IPS-20b (cell line): Measurements from ENCODE around the gene COPA.

Experiments
- H3K27ac ChIP-seq: one replicate; pipeline ENCODE4 v1.5.1; 2013; ENCODE audit warnings: low read length
- H3K27me3 ChIP-seq: 2 replicates; pipeline ENCODE4 v1.6.1; 2013; ENCODE audit warnings: mild to moderate bottlenecking, low read length, inconsistent platforms; ENCODE audit not compliant: insufficient read depth
- H3K36me3 ChIP-seq: 2 replicates; pipeline ENCODE4 v1.6.1; 2013; ENCODE audit warnings: low read depth, mild to moderate bottlenecking, inconsistent platforms, low read length, moderate library complexity; ENCODE audit not compliant: insufficient read depth
- H3K4me1 ChIP-seq: 2 replicates; pipeline ENCODE4 v1.6.1; 2013; ENCODE audit warnings: mild to moderate bottlenecking, control low read depth, inconsistent platforms, low read length, moderate library complexity; ENCODE audit not compliant: insufficient read depth
- H3K4me3 ChIP-seq: 2 replicates; pipeline ENCODE4 v1.5.1; 2013; ENCODE audit warnings: mild to moderate bottlenecking, low read length, inconsistent platforms
- H3K9ac ChIP-seq: 2 replicates; pipeline ENCODE4 v1.6.1; 2013; ENCODE audit warnings: low read depth, mild to moderate bottlenecking, inconsistent platforms, low read length, moderate library complexity
- H3K9me3 ChIP-seq: 2 replicates; pipeline ENCODE4 v1.6.1; 2013; ENCODE audit warnings: mild to moderate bottlenecking, low read depth, low read length, inconsistent platforms; ENCODE audit not compliant: insufficient read depth

The COPA gene

DNA sequence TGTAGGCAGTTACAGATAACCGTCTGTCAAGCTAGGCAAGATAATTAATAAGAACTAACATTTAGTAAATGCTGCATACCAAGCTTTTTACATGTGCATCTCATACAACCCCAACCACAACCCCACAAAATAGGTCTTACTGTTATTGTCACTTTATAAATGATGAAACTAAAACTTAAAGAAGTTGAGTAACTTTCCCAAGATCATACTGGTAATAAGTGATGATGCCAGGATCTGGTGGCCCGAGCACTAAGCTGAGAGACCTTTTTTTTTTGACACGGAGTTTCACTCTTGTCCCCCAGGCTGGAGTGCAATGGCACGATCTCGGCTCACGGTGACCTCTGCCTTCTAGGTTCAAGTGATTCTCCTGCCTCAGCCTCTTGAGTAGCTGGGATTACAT lies 1.9 kb upstream of the COPA start:
- no peaks in the 10 kb centered on the region for H3K27me3 ChIP-seq
- H3K9me3 ChIP-seq, result no peaks in the 10 kb centered on the region
- H3K27ac ChIP-seq, result no peak overlapping the region
- peaks cover 22% of the 10 kb centered on the region for H3K4me1 ChIP-seq
- no peak overlapping the region for H3K9ac ChIP-seq
- H3K4me3 ChIP-seq, result no peak overlapping the region
- H3K36me3 ChIP-seq, result peaks cover 55% of the 10 kb centered on the region

DNA sequence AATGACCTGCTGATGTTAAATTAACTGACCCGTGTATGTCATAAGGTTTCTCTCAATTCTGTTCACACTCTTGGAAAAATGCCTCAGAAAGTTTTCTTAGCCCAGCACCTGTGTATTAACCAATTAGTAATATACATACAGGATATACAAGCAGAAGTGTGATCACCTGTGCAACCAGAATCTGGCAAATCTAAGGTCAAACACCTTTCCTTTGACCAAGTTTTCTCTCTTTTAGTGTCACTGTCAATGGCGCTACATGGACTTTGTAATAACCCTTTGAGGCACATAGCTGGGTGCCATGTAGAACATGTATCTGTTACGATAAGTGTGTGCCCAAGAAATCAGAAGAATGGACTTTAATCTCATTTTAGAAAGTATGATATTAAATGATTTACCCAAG lies 1.2 kb upstream of the COPA start:
- peaks cover 55% of the 10 kb centered on the region for H3K36me3 ChIP-seq
- no peak overlapping the region for H3K27ac ChIP-seq
- H3K9me3 ChIP-seq, result no peaks in the 10 kb centered on the region
- H3K4me1 ChIP-seq, result peaks cover 22% of the 10 kb centered on the region
- peak overlapping the region; percentile 83 for H3K4me3 ChIP-seq
- peak overlapping the region; percentile 94; the same call in 1 of the 2 replicates for H3K9ac ChIP-seq
- H3K27me3 ChIP-seq, result no peaks in the 10 kb centered on the region

DNA sequence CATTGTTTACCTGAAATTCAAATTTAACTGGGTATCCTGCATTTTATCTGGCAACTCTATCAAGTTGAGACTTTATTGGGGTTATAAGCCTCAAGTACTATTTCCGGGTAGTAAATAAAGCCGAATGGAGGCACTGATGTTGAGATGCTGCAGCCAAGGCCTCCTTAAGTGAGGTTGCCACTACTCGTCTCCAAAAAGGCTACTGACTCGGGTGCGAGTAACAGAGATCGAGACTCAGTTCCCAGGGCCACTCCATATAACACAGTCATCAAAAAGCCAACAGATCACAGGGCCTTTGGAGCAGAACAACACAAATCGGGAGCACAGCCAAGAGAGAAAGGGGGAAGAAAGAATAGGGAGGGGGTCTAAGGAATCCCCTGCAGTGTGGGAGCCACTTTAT lies 524 bp downstream of the COPA start:
- H3K27me3 ChIP-seq, result no peaks in the 10 kb centered on the region
- H3K9me3 ChIP-seq, result no peaks in the 10 kb centered on the region
- H3K36me3 ChIP-seq, result peaks cover 56% of the 10 kb centered on the region
- no peak overlapping the region for H3K27ac ChIP-seq
- peaks cover 22% of the 10 kb centered on the region for H3K4me1 ChIP-seq
- H3K9ac ChIP-seq, result peak overlapping the region; percentile 94
- H3K4me3 ChIP-seq, result peak overlapping the region; percentile 83

DNA sequence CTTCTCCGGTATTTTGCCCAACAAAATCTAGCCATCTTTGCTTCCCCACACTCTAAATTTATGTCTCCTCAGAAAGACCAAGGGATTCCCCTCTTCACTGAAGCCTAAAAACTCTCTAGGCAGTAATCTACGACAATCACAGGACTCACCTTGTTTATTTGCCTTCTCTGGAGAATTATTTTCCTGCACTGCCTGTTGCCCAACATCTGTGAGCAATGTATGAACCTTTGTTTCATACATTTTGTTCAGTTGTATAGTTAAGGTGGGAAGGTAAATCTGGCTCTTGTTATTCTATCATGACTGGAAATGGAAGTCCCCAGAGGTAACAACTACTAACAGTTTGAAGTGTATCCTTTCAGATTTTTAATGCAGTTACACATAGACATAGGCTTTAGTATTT lies 2.2 kb downstream of the COPA start:
- no peaks in the 10 kb centered on the region for H3K9me3 ChIP-seq
- peak overlapping the region; percentile 34; the same call in 1 of the 2 replicates for H3K9ac ChIP-seq
- peaks cover 50% of the 10 kb centered on the region for H3K36me3 ChIP-seq
- H3K27me3 ChIP-seq, result no peaks in the 10 kb centered on the region
- peak overlapping the region; percentile 83 for H3K4me3 ChIP-seq
- H3K4me1 ChIP-seq, result peaks cover 22% of the 10 kb centered on the region
- no peak overlapping the region for H3K27ac ChIP-seq

DNA sequence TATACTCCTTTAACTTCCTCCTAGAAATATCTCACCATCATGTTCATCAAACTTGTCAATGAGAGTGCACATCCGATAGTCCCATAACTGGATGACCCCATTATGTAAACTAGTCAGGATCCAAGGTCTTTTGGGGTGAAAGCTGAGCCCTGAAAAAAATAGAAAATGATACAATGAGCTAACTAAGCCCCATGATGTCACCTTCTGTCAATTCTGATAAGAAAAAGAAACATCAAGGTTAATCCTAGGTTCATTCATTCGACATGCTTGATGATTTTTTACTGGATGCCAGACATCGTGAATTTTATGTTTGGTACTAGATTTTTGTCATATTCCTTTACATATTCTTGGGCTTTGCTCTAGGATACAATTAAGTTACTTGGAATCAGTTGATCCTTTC lies 2.9 kb downstream of the COPA start:
- Histone ChIP-seq H3K36me3 (peaks cover 43% of the 10 kb centered on the region), H3K27me3 (no peaks in the 10 kb centered on the region), H3K4me1 (peaks cover 22% of the 10 kb centered on the region), H3K9ac (peak overlapping the region; percentile 34; the same call in 1 of the 2 replicates), H3K9me3 (no peaks in the 10 kb centered on the region), H3K27ac (no peak overlapping the region), H3K4me3 (0 out of 2 replicates have a peak overlapping the region, but pooled peaks have one; percentile 83)

DNA sequence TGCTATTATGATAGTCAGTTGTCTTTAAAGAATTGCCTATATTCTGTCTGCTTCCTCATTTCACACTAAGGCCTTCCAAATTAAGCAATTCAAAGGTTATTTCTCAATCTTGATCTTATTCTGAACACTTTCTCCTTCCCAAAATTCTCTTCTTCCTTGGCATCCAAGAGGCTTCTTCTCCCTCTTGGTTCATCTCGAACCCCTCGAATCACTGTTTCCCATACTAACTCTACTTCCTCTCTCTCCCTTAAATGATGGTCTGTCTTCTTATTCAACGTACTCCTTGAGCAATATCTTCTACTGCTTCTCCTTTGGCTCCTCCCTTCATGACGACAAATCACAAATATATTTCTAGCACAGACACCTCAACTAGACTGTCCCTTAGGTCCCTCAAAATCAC lies 4.5 kb downstream of the COPA start:
- Histone ChIP-seq H3K9me3 (no peaks in the 10 kb centered on the region), H3K4me1 (peaks cover 16% of the 10 kb centered on the region), H3K36me3 (peaks cover 54% of the 10 kb centered on the region), H3K9ac (no peak overlapping the region), H3K27me3 (no peaks in the 10 kb centered on the region), H3K27ac (no peak overlapping the region), H3K4me3 (no peak overlapping the region)

DNA sequence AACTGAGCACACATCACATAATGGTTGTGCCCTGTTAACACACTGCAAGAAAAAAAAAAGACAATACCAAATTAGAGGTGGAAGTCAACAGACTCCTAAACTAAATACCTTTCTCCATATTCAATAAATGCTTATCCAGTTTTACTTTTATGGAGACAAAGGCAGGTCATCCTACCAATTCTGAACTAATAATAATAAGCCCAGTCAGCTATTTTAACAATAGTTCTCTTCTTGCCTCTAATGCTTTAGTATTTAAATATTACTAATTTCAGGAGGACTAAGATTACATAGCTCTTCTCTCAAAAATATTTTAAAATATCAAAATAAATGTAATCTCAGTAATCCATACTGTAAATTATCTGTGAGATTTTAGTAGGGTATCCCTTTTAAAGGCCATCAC lies 10.5 kb downstream of the COPA start:
- Histone ChIP-seq H3K27ac (no peak overlapping the region), H3K27me3 (no peaks in the 10 kb centered on the region), H3K4me3 (no peak overlapping the region), H3K36me3 (peaks cover 84% of the 10 kb centered on the region), H3K9ac (no peak overlapping the region), H3K9me3 (no peaks in the 10 kb centered on the region), H3K4me1 (no peaks in the 10 kb centered on the region)

DNA sequence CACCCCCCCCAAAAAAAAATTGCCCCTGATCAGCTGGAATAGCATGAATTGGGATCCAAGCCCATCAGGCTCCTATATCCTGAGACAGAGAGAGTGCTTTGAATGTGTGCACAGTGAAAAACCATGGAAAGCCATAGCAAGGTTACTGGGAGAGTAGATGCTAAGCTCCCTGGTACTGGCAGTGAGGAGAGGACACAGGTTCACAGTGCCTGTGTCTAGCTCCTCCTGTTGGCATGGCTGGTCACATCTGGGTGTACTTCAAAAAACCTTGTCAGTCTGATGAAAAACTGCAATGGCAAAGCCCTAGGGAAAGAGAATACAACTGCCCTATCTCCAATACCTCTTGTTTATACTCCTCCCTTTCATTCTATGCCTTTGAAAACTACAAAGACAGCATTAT lies 12.9 kb downstream of the COPA start:
- no peaks in the 10 kb centered on the region for H3K4me1 ChIP-seq
- H3K9me3 ChIP-seq, result no peaks in the 10 kb centered on the region
- H3K36me3 ChIP-seq, result peaks cover 97% of the 10 kb centered on the region
- H3K9ac ChIP-seq, result no peak overlapping the region
- no peaks in the 10 kb centered on the region for H3K27me3 ChIP-seq
- no peak overlapping the region for H3K27ac ChIP-seq
- H3K4me3 ChIP-seq, result no peak overlapping the region

DNA sequence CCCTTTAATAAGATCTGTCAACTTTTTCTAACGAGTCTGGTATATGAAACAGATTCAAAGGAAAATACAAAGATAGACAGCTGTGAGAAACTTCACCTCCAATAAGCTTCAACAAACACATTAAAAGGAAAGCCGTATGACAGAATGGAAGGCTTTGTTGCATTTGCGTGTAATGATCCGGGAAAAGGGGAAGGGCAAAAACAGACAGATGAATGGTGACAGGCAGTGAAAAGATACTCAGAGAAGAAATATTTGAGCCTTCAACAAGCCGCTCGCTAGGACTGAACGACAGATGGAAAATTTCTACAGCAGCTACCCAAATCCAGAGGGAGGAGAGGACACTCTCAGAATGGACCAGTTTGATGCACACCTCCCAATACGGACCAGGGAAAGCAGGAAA lies 14.9 kb downstream of the COPA start:
- Histone ChIP-seq H3K27me3 (no peaks in the 10 kb centered on the region), H3K9ac (no peak overlapping the region), H3K4me1 (no peaks in the 10 kb centered on the region), H3K9me3 (no peaks in the 10 kb centered on the region), H3K27ac (no peak overlapping the region), H3K36me3 (peaks cover 94% of the 10 kb centered on the region), H3K4me3 (no peak overlapping the region)

DNA sequence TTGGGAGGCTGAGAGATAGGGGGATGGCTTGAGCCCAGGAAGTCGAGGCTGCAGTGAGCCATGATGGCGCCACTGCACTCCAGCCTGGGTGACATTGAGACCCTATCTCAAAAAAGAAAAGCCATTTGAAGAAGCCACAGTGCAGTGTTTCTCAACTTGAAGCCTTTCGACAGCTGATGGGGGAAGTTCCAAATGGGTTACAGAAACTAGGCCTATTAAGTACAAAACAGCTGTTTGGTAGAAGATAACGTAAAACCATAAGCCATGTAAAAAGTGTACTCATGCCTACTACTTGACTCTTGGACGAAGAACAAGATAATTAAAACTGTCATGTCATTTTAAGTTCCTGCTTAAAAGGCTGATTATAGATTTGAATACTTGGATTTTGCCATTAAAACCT lies 16.6 kb downstream of the COPA start:
- Histone ChIP-seq H3K9ac (no peak overlapping the region), H3K9me3 (no peaks in the 10 kb centered on the region), H3K27ac (no peak overlapping the region), H3K27me3 (no peaks in the 10 kb centered on the region), H3K36me3 (peaks cover 95% of the 10 kb centered on the region), H3K4me3 (no peak overlapping the region), H3K4me1 (no peaks in the 10 kb centered on the region)

DNA sequence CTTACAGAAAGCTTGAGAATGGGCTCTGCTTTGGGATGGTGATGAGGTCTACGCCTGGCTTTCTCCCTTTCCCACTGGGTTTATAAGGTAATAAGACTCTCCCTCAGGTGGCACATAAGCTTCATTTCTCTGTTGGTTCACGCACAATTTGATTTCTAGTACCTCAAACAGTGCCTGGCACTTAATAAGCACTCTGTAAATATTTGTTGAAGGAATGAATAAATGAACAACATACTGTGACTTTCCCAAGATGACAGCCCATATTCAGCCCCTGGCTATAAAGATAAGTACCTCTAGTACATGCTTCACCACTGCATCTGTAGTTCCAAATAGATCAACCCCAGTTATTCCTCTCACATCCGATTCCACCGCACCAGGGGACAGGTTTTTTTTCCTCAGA lies 17.8 kb downstream of the COPA start:
- H3K9ac ChIP-seq, result no peak overlapping the region
- H3K4me1 ChIP-seq, result no peaks in the 10 kb centered on the region
- no peaks in the 10 kb centered on the region for H3K27me3 ChIP-seq
- H3K4me3 ChIP-seq, result no peak overlapping the region
- no peaks in the 10 kb centered on the region for H3K9me3 ChIP-seq
- peaks cover 91% of the 10 kb centered on the region for H3K36me3 ChIP-seq
- H3K27ac ChIP-seq, result no peak overlapping the region

DNA sequence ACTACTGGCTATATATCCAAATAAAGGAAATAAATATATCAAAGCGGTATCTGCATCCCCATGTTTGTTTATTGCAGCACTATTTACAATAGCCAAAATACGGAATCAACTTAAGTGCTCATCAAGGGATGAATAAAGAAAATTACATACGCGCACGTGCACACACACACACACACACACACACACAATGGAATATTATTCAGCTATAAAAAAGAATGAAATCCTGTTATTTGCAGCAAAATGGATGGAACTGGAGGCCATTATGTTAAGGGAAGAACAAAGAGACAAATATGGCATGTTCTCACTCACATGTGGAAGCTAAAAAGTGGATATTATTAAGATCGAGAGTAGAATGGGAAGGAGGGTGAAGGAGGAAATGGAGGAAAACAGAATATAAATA lies 20.2 kb downstream of the COPA start:
- Histone ChIP-seq H3K4me1 (no peaks in the 10 kb centered on the region), H3K9ac (no peak overlapping the region), H3K27me3 (no peaks in the 10 kb centered on the region), H3K36me3 (peaks cover 88% of the 10 kb centered on the region), H3K9me3 (no peaks in the 10 kb centered on the region), H3K4me3 (no peak overlapping the region), H3K27ac (no peak overlapping the region)

DNA sequence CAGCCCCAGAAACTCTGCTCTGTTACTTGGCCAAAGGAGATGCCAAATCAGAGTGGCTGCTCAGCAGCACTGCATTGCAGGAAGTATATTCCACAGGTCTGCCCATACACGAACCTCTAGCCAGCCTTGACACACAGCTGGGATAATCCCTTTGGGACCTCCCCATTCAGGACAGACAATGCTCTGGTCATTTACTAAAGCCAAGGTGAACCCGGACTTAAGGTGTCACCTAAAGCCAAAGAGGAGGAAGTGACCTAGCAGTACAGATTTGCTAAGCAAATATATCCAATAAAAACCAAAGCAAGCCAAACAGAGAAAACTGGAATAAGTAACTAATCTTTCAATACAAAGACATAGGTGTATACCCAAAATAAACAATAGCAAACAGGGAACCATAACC lies 27.7 kb downstream of the COPA start:
- Histone ChIP-seq H3K27ac (no peak overlapping the region), H3K9me3 (no peaks in the 10 kb centered on the region), H3K4me1 (no peaks in the 10 kb centered on the region), H3K9ac (no peak overlapping the region), H3K4me3 (no peak overlapping the region), H3K36me3 (peaks cover 90% of the 10 kb centered on the region), H3K27me3 (no peaks in the 10 kb centered on the region)
